HG02870 (cell line): Measurements from ENCODE around the gene LPIN2.
A peak's percentile ranks its signal among the peaks of the same experiment; 100 is the strongest.

Experiments
- ATAC-seq: cut with Tn5 transposase; IDR thresholded peaks from one replicate; pipeline ENCODE4 v1.9.1; 2021; ENCODE audit warnings: mild to moderate bottlenecking, moderate library complexity; ENCODE audit not compliant: unreplicated experiment

The LPIN2 gene

DNA sequence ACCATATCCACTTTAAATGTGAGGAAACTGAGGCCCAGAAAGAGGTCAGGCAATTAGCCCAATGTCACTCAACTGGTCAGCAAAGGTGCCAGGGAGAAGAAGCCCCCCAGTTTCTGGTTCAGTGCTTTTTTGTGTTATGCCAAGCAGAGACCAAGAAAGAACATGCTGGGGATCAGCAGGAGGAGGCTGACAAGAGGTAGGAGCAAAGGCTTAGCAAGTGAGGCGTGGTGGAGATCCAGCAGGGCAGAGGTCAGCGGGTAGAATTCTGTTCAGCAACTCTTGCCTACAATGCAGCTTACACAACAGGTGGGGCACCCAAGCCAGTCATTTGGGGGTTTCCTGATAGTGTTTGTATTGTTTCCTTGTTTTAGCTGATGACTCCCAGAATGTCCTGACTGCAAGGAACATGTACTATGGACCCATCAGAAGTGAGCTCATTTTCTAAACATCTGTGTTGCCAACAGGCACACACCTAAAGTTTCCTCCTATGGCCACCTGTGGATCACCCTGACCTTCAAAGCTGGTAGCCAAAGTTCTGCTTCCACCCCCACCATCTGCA, 28.2 kb downstream of the LPIN2 start:
- no peak for ATAC-seq

DNA sequence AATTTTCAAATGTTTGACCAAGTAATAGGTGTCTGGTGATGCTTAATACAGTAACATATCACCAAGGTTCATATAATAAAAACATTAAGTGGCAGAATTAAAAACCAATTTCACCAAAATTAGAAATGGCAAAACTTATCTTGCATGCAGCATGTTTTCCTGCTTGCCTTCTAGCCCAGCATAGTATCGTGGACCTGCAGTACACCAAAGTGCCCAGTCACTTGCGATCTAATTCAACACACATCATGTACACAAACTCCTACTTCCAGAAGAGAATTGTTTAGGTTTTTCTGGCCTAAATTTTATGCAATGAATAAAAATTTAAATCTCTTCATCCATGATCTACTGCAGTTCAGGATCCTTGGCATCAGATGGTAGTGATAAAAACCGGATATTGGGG, 28.9 kb downstream of the LPIN2 start:
- no peak for ATAC-seq

DNA sequence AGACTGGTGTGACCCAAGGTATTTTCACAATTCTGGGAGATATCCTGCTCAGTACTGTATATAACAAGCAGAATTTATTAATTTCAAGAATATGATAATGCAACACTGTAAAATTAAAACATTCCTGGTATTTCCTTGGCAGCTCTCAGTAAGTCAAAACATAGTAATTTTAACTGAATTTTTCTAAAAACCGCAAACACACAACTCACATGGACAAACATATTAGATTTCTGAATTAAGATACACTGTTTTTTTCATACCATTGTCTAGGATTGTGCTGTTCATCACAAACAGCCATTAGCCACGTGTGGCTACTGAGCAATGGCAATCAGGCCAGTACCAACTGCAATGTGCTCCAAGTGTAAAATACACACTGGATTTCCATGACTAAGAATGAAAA, 29.6 kb downstream of the LPIN2 start:
- ATAC-seq = no peak

DNA sequence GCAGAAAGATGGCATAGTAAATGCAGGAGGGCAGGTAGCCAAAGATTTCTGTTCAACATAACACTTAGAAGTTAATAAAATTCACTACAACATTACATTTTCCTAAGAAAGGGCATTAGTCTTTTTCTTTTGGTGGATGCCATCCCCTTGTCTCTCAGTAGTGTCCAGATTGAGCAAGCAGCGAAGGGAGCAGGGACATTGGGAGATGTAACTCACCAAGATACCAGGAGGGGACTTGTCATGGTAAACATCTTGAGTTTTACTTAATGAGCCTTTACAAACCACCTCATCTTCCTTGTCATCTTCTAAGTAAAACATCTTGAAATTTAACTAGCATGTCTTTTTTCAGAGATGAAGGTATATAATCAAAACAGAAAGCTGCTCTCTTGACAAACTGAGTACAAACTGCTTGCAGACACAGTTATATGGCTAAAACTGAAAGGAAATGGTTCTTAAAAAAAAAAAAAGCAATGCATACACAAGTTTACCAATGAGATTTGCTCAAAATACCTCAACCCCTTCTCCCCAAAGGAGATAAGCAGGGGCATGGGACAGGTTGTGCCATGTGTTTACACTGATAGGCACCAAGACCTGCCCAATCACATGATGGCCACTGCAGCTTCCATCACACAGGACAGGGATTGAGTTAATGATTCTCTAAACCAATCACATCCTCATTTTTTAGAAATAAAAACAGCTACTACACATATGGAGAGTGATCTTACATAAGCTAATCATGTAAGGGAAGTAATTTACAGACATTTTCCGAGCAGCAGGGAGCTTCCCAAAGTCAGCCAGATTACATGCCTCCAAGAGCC, 30.3 kb downstream of the LPIN2 start:
- ATAC-seq = no peak

- ATAC-seq = no peak
These were observed 30.9 kb downstream of the LPIN2 start for GRCh38 chr18:2982022-2982421.

DNA sequence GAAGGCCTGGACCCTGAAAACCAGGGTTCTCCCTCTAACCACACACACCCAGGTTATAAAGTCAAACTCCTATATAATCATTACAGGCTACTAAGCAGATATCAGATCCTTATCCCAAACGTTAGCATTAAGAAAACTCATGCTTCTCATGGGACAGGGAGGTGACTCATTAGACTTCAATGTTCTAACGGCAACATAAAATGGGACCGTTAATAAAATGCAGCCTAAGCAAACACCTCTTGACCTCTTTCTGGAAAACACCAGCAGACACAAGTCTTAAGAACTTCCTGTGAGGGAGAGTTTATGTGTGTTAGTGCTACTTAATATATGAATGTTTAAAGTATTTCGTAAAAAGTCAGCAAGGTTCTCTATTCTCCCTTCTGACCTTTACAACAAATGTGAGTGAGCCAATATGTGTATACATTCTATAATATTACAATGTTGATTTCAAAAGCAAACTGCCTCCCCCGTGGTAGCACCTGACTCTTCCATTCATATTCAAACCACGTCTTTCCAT, 31.7 kb downstream of the LPIN2 start:
- no peak for ATAC-seq

- no peak for ATAC-seq
These were observed 32.8 kb downstream of the LPIN2 start for GRCh38 chr18:2979871-2980790.

- no peak for ATAC-seq
These were observed 33.8 kb downstream of the LPIN2 start for GRCh38 chr18:2979129-2979528.

DNA sequence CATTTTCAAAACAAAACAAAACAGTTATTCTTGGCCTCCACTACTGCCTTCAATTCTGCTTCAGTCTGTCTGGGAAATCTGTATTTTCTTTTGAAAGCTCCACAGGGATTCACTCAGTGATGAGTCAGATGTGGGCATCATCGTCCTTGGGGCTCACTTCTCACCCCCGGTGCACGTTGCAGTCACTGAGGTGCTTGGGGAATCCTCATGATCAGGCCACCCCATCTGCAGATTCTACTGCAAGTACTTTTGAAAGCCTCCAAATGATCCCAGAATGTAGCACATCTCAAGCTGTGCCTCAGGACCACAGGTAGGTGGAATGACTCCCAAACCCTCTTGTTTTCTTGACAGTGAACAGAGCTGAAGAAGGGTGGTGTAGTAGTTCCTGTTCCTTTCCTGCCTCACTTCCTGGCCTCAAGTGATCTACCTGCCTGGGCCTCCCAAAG, 34.3 kb downstream of the LPIN2 start:
- ATAC-seq = peak; percentile 1

DNA sequence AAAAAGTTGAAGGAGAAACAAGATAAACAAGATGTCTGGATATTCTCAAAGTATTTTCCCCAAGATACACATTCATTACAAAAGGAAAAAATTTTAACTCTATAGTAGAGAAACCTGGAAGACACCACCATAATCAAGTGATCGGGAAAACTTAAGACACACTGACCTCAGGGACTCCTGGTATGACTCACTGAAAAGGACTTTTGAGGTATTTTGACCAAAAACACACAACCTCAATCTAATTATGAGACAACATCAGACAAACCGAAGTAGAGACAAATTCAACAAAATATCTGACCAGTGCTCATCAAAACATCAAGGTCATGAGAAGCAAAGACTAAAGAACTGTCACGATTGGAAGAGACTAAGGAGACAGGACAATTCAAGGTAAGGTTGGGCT, 34.7 kb downstream of the LPIN2 start:
- peak; percentile 57 for ATAC-seq

DNA sequence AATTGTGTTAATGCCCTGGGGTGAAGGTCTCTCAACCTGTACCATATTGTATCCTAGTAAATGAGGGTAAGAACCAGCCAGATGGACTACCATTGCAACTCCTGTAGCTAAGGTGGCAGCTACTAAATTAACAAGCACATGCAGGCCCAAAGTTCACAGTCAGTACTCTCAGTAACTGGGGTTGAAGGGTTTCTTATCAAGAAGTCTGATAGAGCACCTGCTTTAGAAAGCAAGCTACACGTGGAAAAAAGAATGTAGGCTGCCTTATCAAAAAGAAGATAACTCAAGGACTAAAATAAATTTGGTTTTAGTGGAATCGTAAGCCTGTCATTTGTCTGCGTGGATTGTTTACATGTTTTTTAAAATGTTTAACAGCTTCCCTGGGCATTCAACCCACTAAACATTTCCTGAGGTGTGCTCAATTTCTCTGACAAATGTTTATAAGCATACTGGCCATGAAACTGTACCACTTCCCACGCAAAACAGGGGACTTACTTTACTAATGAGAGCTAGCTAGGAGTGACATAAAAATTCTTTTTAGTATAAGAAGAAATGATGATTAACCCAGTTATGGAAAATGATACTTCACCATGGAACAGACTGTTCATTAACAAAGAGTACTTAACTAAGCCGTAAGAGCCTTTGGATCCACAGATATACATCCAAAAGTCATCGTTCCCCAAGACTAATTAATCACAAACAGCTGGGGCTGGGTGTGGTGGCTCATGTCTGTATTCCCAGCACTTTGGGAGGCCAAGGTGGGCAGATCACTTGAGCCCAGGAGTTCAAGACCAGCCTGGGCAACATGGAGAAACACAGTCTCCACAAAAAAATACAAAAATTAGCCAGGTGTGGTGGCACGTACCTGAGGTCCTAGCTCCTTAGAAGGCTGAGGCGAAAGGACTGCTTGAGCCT, 36.5 kb downstream of the LPIN2 start:
- ATAC-seq = no peak

GRCh38 chr18:2974731-2975130, 38.2 kb downstream of the LPIN2 start:
- no peak for ATAC-seq

GRCh38 chr18:2971741-2972552, 41.0 kb downstream of the LPIN2 start:
- ATAC-seq = peak; percentile 76

GRCh38 chr18:2970772-2971659, 41.9 kb downstream of the LPIN2 start:
- no peak for ATAC-seq

GRCh38 chr18:2970344-2970743, 42.6 kb downstream of the LPIN2 start:
- ATAC-seq = no peak

DNA sequence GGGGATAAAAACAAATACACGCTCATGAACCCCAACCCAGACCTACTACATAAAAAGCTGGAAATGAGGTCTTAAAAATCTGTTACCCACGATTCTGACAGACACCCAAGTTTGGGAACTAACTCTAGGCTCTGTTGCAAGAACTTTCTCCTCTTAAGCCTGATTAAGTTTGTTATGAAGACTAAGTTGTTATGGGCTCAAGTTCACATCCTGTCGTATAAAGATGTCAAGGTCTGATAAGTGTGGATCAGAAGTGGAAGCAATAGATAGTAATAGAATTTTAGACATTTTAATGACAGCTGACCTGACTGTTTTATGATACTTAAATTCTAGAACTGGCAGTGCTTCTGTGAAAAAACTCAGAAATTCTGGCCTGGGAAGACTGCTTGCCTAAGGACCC, 43.2 kb downstream of the LPIN2 start:
- no peak for ATAC-seq

DNA sequence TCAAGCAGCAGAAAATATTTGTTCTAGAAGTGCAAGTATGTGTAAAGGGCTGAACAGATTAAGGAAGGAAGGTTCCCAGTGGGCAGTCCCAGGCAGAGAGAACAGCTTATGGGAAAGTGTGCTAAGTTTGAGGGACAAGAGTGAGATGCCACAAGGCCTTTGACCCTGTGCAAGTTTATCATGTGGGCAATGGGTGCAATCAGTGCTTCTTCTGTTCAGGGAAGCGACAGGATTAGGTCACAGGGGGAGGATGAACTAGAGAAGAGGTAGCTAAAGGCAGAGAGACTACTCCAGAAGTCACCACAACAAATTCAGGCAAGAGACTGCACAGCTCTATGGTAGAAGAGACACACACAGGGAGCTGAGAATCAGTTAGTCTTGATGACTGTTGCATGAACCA, 44.3 kb downstream of the LPIN2 start:
- ATAC-seq = no peak

GRCh38 chr18:2967820-2968219, 45.1 kb downstream of the LPIN2 start:
- ATAC-seq = no peak
